IMR-90 (cell line): ENCODE measurements around the gene ZNF445. TPM values are rescaled to one million over a fixed set of nuclear protein-coding genes. Genes with fewer than 3 reads are reported as not detected.

Experiments used
- ATAC-seq: fragments of 200-7000 bp; cut with Tn5 transposase; 2 replicates; pipeline ENCODE4 v1.9.1; 2020; ENCODE audit warnings: low read depth, mild to moderate bottlenecking, moderate library complexity
- BruUV-seq: library from RNA; stranded (reverse); fragments of 400-500 nt; replicated peaks from 2 replicates; lab custom pipeline; 2021; lab: Mats Ljungman, UMichigan
- CTCF ChIA-PET: fragments of 300-600 bp; formaldehyde crosslinking; extraction: SDS; loops from one replicate; lab custom pipeline; 2021; ENCODE audit warnings: antibody characterized with exemption; lab: Yijun Ruan, JAX
- POLR2A ChIA-PET: fragments of 300-600 bp; sonication (Branson Sonifier 250); formaldehyde crosslinking; loops from one replicate; lab custom pipeline; 2022; ENCODE audit warnings: antibody characterized with exemption; ENCODE audit not compliant: unreplicated experiment; lab: Charles Lee
- DNase-seq: peaks from one replicate; pipeline ENCODE4 v3.0.0; 2013
- H2AFZ ChIP-seq: replicated peaks from 2 replicates; pipeline ENCODE3; 2013; ENCODE audit warnings: low read length, mild to moderate bottlenecking; ENCODE audit not compliant: poor library complexity
- H2AK5ac ChIP-seq: 2 replicates; pipeline ENCODE4 v1.6.1; 2013; ENCODE audit warnings: low read depth, low read length, inconsistent platforms
- H2AK9ac ChIP-seq: replicated peaks from 2 replicates; pipeline ENCODE3; 2013; ENCODE audit warnings: mild to moderate bottlenecking, low read depth, low read length, moderate library complexity; ENCODE audit not compliant: poor library complexity
- H2BK120ac ChIP-seq: 2 replicates; pipeline ENCODE4 v1.6.1; 2013; ENCODE audit warnings: low read depth, low read length, inconsistent platforms
- H2BK15ac ChIP-seq: 3 replicates; pipeline ENCODE4 v1.6.1; 2013; ENCODE audit warnings: low read depth, low read length, inconsistent platforms
- H2BK20ac ChIP-seq: 2 replicates; pipeline ENCODE4 v1.6.1; 2013; ENCODE audit warnings: low read depth, mild to moderate bottlenecking, inconsistent platforms, low read length, moderate library complexity
- H2BK5ac ChIP-seq: 2 replicates; pipeline ENCODE4 v1.6.1; 2013; ENCODE audit warnings: mild to moderate bottlenecking, low read depth, low read length, inconsistent platforms; ENCODE audit not compliant: poor library complexity, severe bottlenecking
- H3K14ac ChIP-seq: replicated peaks from 2 replicates; pipeline ENCODE4 v1.6.1; 2013; ENCODE audit warnings: low read depth, low read length, inconsistent platforms
- H3K18ac ChIP-seq: 2 replicates; pipeline ENCODE4 v1.6.1; 2013; ENCODE audit warnings: low read depth, low read length, control low read depth
- H3K23ac ChIP-seq: 2 replicates; pipeline ENCODE4 v1.6.1; 2013; ENCODE audit warnings: low read depth, low read length, inconsistent platforms
- H3K27ac ChIP-seq: 2 replicates; pipeline ENCODE4 v1.5.1; 2013; ENCODE audit warnings: mild to moderate bottlenecking, control low read depth, low read length; ENCODE audit not compliant: insufficient read depth
- H3K27me3 ChIP-seq: 2 replicates; pipeline ENCODE4 v1.6.1; 2013; ENCODE audit warnings: low read length; ENCODE audit not compliant: control insufficient read depth, insufficient read depth
- H3K36me3 ChIP-seq: 2 replicates; pipeline ENCODE4 v1.6.1; 2013; ENCODE audit warnings: low read length, mixed read lengths; ENCODE audit not compliant: control insufficient read depth, insufficient read depth
- H3K4ac ChIP-seq: 2 replicates; pipeline ENCODE4 v1.6.1; 2013; ENCODE audit warnings: low read depth, low read length, inconsistent platforms
- H3K4me1 ChIP-seq: 2 replicates; pipeline ENCODE4 v1.6.1; 2013; ENCODE audit warnings: low read length, mixed read lengths; ENCODE audit not compliant: control insufficient read depth, insufficient read depth
- H3K4me2 ChIP-seq: 2 replicates; pipeline ENCODE4 v1.6.1; 2013; ENCODE audit warnings: low read depth, mild to moderate bottlenecking, control low read depth, low read length, moderate library complexity
- H3K4me3 ChIP-seq: 2 replicates; pipeline ENCODE4 v1.5.1; 2013; ENCODE audit warnings: low read depth, mild to moderate bottlenecking, control low read depth, low read length, moderate library complexity; ENCODE audit not compliant: insufficient read depth
- H3K56ac ChIP-seq: 2 replicates; pipeline ENCODE4 v1.6.1; 2013; ENCODE audit warnings: low read length, inconsistent platforms; ENCODE audit not compliant: insufficient read depth; ENCODE audit errors: extremely low read depth
- H3K79me1 ChIP-seq, 2 experiments: 2 replicates each; pipeline ENCODE4 v1.6.1; 2013; ENCODE audit warnings: low read length in 2 of 2, inconsistent platforms in 1 of 2, low read depth in 1 of 2
- H3K9ac ChIP-seq: 2 replicates; pipeline ENCODE4 v1.6.1; 2013; ENCODE audit warnings: low read depth, low read length, control low read depth
- H3K9me1 ChIP-seq: 2 replicates; pipeline ENCODE4 v1.6.1; 2013; ENCODE audit warnings: low read length, inconsistent platforms; ENCODE audit not compliant: insufficient read depth
- H3K9me3 ChIP-seq: 2 replicates; pipeline ENCODE4 v1.6.1; 2013; ENCODE audit warnings: low read length; ENCODE audit not compliant: control insufficient read depth, insufficient read depth
- H4K20me1 ChIP-seq: 2 replicates; pipeline ENCODE4 v1.6.1; 2013; ENCODE audit warnings: low read length, inconsistent platforms; ENCODE audit not compliant: insufficient read depth
- H4K5ac ChIP-seq: 2 replicates; pipeline ENCODE4 v1.6.1; 2013; ENCODE audit warnings: mild to moderate bottlenecking, low read depth, low read length, control low read depth
- H4K8ac ChIP-seq, 2 experiments: 2 replicates each; pipeline ENCODE4 v1.6.1; 2013; ENCODE audit warnings: low read depth in 2 of 2, low read length in 2 of 2, control low read depth in 1 of 2, inconsistent platforms in 1 of 2
- H4K91ac ChIP-seq: 2 replicates; pipeline ENCODE4 v1.6.1; 2013; ENCODE audit warnings: low read depth, low read length, inconsistent platforms; ENCODE audit not compliant: insufficient read depth
- CHD1 ChIP-seq: IDR thresholded peaks from 2 replicates; pipeline ENCODE4 v1.6.1; 2012; ENCODE audit warnings: low read depth, low read length, improper control_type of control experiment
- MAFK ChIP-seq: IDR thresholded peaks from 2 replicates; pipeline ENCODE4 v1.6.1; 2012; ENCODE audit warnings: low read depth, low read length, improper control_type of control experiment
- MAZ ChIP-seq: IDR thresholded peaks from 2 replicates; pipeline ENCODE4 v1.6.1; 2012; ENCODE audit warnings: low read depth, mild to moderate bottlenecking, low read length, improper control_type of control experiment, moderate library complexity, borderline replicate concordance
- NFE2L2 ChIP-seq: fragments of 150-350 bp; IDR thresholded peaks from 2 replicates; pipeline ENCODE4 v1.6.1; 2016; ENCODE audit warnings: low read depth, mild to moderate bottlenecking, low read length
- RCOR1 ChIP-seq: IDR thresholded peaks from 2 replicates; pipeline ENCODE4 v1.6.1; 2012; ENCODE audit warnings: mild to moderate bottlenecking, low read length, improper control_type of control experiment; ENCODE audit not compliant: insufficient replicate concordance
- SMC3 ChIP-seq: fragments of 150-350 bp; IDR thresholded peaks from 2 replicates; pipeline ENCODE4 v1.6.1; 2016; ENCODE audit warnings: low read depth, mild to moderate bottlenecking, antibody characterized with exemption, low read length, moderate library complexity
- USF2 ChIP-seq: fragments of 150-350 bp; IDR thresholded peaks from 2 replicates; pipeline ENCODE4 v1.6.1; 2017; ENCODE audit warnings: mild to moderate bottlenecking, antibody characterized with exemption, low read length, low read depth
- WGBS, 2 experiments: methylation state at CpG; one replicate each; pipeline versions ENCODE4 v1.1.5 to v1.1.7; 2013; ENCODE audit warnings: missing lambda C conversion rate in 2 of 2; ENCODE audit not compliant: insufficient read length in 1 of 2; ENCODE audit errors: extremely low coverage in 2 of 2; 5-methylcytosine and 5-hydroxymethylcytosine counted together
- dilution Hi-C: fragments of 300-500 bp; cut with HindIII; formaldehyde crosslinking; loops from one replicate; pipeline ENCODE4 v1.14.3; 2018; ENCODE audit warnings: low sequenced_read_pairs; ENCODE audit not compliant: unreplicated experiment
- in situ Hi-C: fragments of 300-500 bp; cut with MboI; formaldehyde crosslinking; loops from 3 replicates; pipeline ENCODE4 v1.14.3; 2019; ENCODE audit warnings: low sequenced_read_pairs, inconsistent platforms, mixed read lengths
- intact Hi-C: fragments of 100-400 bp; cut with micrococcal nuclease; formaldehyde crosslinking; loops from 2 replicates; pipeline ENCODE4 v1.10.0; 2022
- polyA plus RNA-seq, 3 experiments: library from polyadenylated mRNA; depleted of rRNA; stranded (reverse); fragments of >200 nt; gene quantifications; 2 replicates each; pipeline ENCODE4 v1.2.3, GENCODE V29; 2012; ENCODE audit warnings: low replicate concordance in 1 of 3
- total RNA-seq: library from RNA; depleted of rRNA; stranded (reverse); fragments of >200 nt; gene quantifications from 2 replicates; pipeline ENCODE4 v1.2.3, GENCODE V29; 2012

ZNF445 gene
- total and polyA plus RNA-seq, 2 of the 4 experiments (the other 2 are of a cell fraction), result 3.3 to 6.3 TPM

- in situ Hi-C loops, result no loop called here
- H2BK120ac ChIP-seq, result no peak overlapping the region
- no peak overlapping the region for H2BK15ac ChIP-seq
- no peaks in the 10 kb centered on the region for H3K4me1 ChIP-seq
- H4K5ac ChIP-seq, result no peak overlapping the region
- no peak overlapping the region for H3K18ac ChIP-seq
- no peak overlapping the region for H2BK20ac ChIP-seq
- POLR2A ChIA-PET, result no interaction called here
- CTCF ChIA-PET, result no interaction called here
- no peak overlapping the region for H4K91ac ChIP-seq
- no peaks in the 10 kb centered on the region for H3K27me3 ChIP-seq
- H3K4ac ChIP-seq, result no peak overlapping the region
- H2AK5ac ChIP-seq, result no peak overlapping the region
- DNase-seq (no peak), ATAC-seq (no peak)
- no peak overlapping the region for H2AFZ ChIP-seq
- H3K9me1 ChIP-seq, result peaks cover 8% of the 10 kb centered on the region; the same call in 1 of the 2 replicates
- intact Hi-C loops, result no loop called here
- H3K9ac ChIP-seq, result no peak overlapping the region
- H3K56ac ChIP-seq, result no peak overlapping the region
- H2BK5ac ChIP-seq, result no peak overlapping the region
- peaks cover 19% of the 10 kb centered on the region for H3K9me3 ChIP-seq
- BruUV-seq, result no TSS peak
- peaks cover 4 to 18% of the 10 kb centered on the region in 2 experiments; a peak in 3 of 4 replicates for H3K79me1 ChIP-seq
- H2AK9ac ChIP-seq, result no peak overlapping the region
- H4K20me1 ChIP-seq, result no peaks in the 10 kb centered on the region
- no peak overlapping the region for H4K8ac ChIP-seq
- dilution Hi-C loops, result no loop called here
- H3K14ac ChIP-seq, result no peak overlapping the region
- no CpG with 5 or more reads among the region's 7 CpGs for WGBS, 2 experiments
- no peak overlapping the region for H3K4me2 ChIP-seq
- H3K4me3 ChIP-seq, result no peak overlapping the region
- H3K36me3 ChIP-seq, result peaks cover 60% of the 10 kb centered on the region
- H3K27ac ChIP-seq, result no peak overlapping the region
- no peak overlapping the region for H3K23ac ChIP-seq
- TF ChIP-seq NFE2L2 (no peak), RCOR1 (no peak), SMC3 (no peak), MAZ (no peak), CHD1 (no peak), MAFK (no peak), USF2 (no peak)
Observed at GRCh38 chr3:44444896-44445691, 32.4 kb downstream of the ZNF445 start.
